Mononuclear cell (primary cell): ENCODE results near the gene ADGRB2. TPM values are rescaled to one million over a fixed set of nuclear protein-coding genes. Genes with fewer than 3 reads are reported as not detected.

Experiments used
- H3K27me3 ChIP-seq: 2 replicates; pipeline ENCODE4 v1.6.0; 2011; ENCODE audit warnings: low read length, control low read depth; ENCODE audit not compliant: insufficient read depth
- H3K4me1 ChIP-seq: 2 replicates; pipeline ENCODE4 v1.5.1; 2011; ENCODE audit warnings: mild to moderate bottlenecking, low read length, control low read depth; ENCODE audit not compliant: insufficient read depth
- H3K4me3 ChIP-seq: 2 replicates; pipeline ENCODE4 v1.5.1; 2011; ENCODE audit warnings: mild to moderate bottlenecking, low read length, moderate library complexity
- H3K9me3 ChIP-seq: 2 replicates; pipeline ENCODE4 v1.5.1; 2011; ENCODE audit warnings: low read depth, mild to moderate bottlenecking, control low read depth, low read length
- total RNA-seq: library from RNA; depleted of rRNA; stranded (reverse); fragments of >200 nt; gene quantifications from one replicate; pipeline ENCODE4 v1.2.3, GENCODE V29; 2012

The ADGRB2 gene
- total RNA-seq, 1 donor, result 0.73 TPM

- Histone ChIP-seq H3K4me1 (peaks cover 3% of the 10 kb centered on the region), H3K27me3 (no peaks in the 10 kb centered on the region)
Measured at GRCh38 chr1:31694069-31694963, 69.8 kb downstream of the ADGRB2 start.

GRCh38 chr1:31693231-31693630, 70.9 kb downstream of the ADGRB2 start:
- no peaks in the 10 kb centered on the region for H3K9me3 ChIP-seq
- H3K27me3 ChIP-seq, result no peaks in the 10 kb centered on the region
- no peak overlapping the region for H3K4me3 ChIP-seq
- no peaks in the 10 kb centered on the region for H3K4me1 ChIP-seq

More at GRCh38 chr1:31694069-31694963, 69.8 kb downstream of the ADGRB2 start:
- no peak overlapping the region for H3K4me3 ChIP-seq
- no peaks in the 10 kb centered on the region for H3K9me3 ChIP-seq

- H3K9me3 ChIP-seq, result no peaks in the 10 kb centered on the region
- H3K4me1 ChIP-seq, result no peaks in the 10 kb centered on the region
- no peak overlapping the region for H3K4me3 ChIP-seq
- no peaks in the 10 kb centered on the region for H3K27me3 ChIP-seq
Measured at GRCh38 chr1:31691951-31692350, 72.2 kb downstream of the ADGRB2 start.

GRCh38 chr1:31691446-31691845, 72.7 kb downstream of the ADGRB2 start:
- Histone ChIP-seq H3K9me3 (no peaks in the 10 kb centered on the region), H3K4me1 (no peaks in the 10 kb centered on the region), H3K27me3 (no peaks in the 10 kb centered on the region), H3K4me3 (no peak overlapping the region)

- H3K4me1 ChIP-seq, result no peaks in the 10 kb centered on the region
- no peaks in the 10 kb centered on the region for H3K27me3 ChIP-seq
- H3K9me3 ChIP-seq, result no peaks in the 10 kb centered on the region
- no peak overlapping the region for H3K4me3 ChIP-seq
Measured at GRCh38 chr1:31690921-31691320, 73.2 kb downstream of the ADGRB2 start.

- no peaks in the 10 kb centered on the region for H3K4me1 ChIP-seq
- H3K27me3 ChIP-seq, result no peaks in the 10 kb centered on the region
- no peak overlapping the region for H3K4me3 ChIP-seq
- no peaks in the 10 kb centered on the region for H3K9me3 ChIP-seq
Measured at GRCh38 chr1:31689854-31690253, 74.3 kb downstream of the ADGRB2 start.

- Histone ChIP-seq H3K4me3 (no peak overlapping the region), H3K9me3 (no peaks in the 10 kb centered on the region), H3K27me3 (no peaks in the 10 kb centered on the region)
Measured at GRCh38 chr1:31689379-31689778, 74.8 kb downstream of the ADGRB2 start.

GRCh38 chr1:31688233-31688918, 75.8 kb downstream of the ADGRB2 start:
- Histone ChIP-seq H3K9me3 (no peaks in the 10 kb centered on the region), H3K4me3 (no peak overlapping the region), H3K4me1 (no peaks in the 10 kb centered on the region), H3K27me3 (no peaks in the 10 kb centered on the region)

More at GRCh38 chr1:31689379-31689778, 74.8 kb downstream of the ADGRB2 start:
- no peaks in the 10 kb centered on the region for H3K4me1 ChIP-seq

- no peaks in the 10 kb centered on the region for H3K9me3 ChIP-seq
- H3K4me1 ChIP-seq, result no peaks in the 10 kb centered on the region
- H3K4me3 ChIP-seq, result no peak overlapping the region
- no peaks in the 10 kb centered on the region for H3K27me3 ChIP-seq
Measured at GRCh38 chr1:31687601-31688000, 76.5 kb downstream of the ADGRB2 start.

GRCh38 chr1:31685795-31686194, 78.3 kb downstream of the ADGRB2 start:
- Histone ChIP-seq H3K9me3 (no peaks in the 10 kb centered on the region), H3K27me3 (no peaks in the 10 kb centered on the region), H3K4me3 (no peak overlapping the region), H3K4me1 (no peaks in the 10 kb centered on the region)

- H3K27me3 ChIP-seq, result no peaks in the 10 kb centered on the region
- no peaks in the 10 kb centered on the region for H3K4me1 ChIP-seq
- H3K9me3 ChIP-seq, result no peaks in the 10 kb centered on the region
- no peak overlapping the region for H3K4me3 ChIP-seq
Measured at GRCh38 chr1:31683997-31684396, 80.1 kb downstream of the ADGRB2 start.

GRCh38 chr1:31681415-31681814, 82.7 kb downstream of the ADGRB2 start:
- Histone ChIP-seq H3K9me3 (no peaks in the 10 kb centered on the region), H3K4me1 (no peaks in the 10 kb centered on the region), H3K4me3 (no peak overlapping the region), H3K27me3 (no peaks in the 10 kb centered on the region)

- H3K9me3 ChIP-seq, result no peaks in the 10 kb centered on the region
Measured at GRCh38 chr1:31679676-31680230, 84.4 kb downstream of the ADGRB2 start.

GRCh38 chr1:31679091-31679490, 85.0 kb downstream of the ADGRB2 start:
- H3K9me3 ChIP-seq, result no peaks in the 10 kb centered on the region

More at GRCh38 chr1:31679676-31680230, 84.4 kb downstream of the ADGRB2 start:
- Histone ChIP-seq H3K27me3 (no peaks in the 10 kb centered on the region), H3K4me3 (no peak overlapping the region), H3K4me1 (no peaks in the 10 kb centered on the region)

GRCh38 chr1:31678681-31679080, 85.5 kb downstream of the ADGRB2 start:
- Histone ChIP-seq H3K4me1 (no peaks in the 10 kb centered on the region), H3K9me3 (no peaks in the 10 kb centered on the region), H3K27me3 (no peaks in the 10 kb centered on the region), H3K4me3 (no peak overlapping the region)

More at GRCh38 chr1:31679091-31679490, 85.0 kb downstream of the ADGRB2 start:
- Histone ChIP-seq H3K4me1 (no peaks in the 10 kb centered on the region), H3K27me3 (no peaks in the 10 kb centered on the region), H3K4me3 (no peak overlapping the region)
